Stimulated activated CD4-positive, alpha-beta T cell treated with anti-CD3 and anti-CD28 coated beads, Interleukin-2, amount 100 ng/mL, for 48 hours (primary cell): ENCODE measurements around the gene NET1.
"Not testable (repeated sequence)": the region's sequence is repeated elsewhere in the genome, so short reads cannot be mapped to it uniquely, and the experiment has no call there.

Experiments
- DNase-seq, 2 donors: peaks; one replicate each; pipeline ENCODE4 v3.0.0-alpha.2; 2020

NET1 gene

DNA sequence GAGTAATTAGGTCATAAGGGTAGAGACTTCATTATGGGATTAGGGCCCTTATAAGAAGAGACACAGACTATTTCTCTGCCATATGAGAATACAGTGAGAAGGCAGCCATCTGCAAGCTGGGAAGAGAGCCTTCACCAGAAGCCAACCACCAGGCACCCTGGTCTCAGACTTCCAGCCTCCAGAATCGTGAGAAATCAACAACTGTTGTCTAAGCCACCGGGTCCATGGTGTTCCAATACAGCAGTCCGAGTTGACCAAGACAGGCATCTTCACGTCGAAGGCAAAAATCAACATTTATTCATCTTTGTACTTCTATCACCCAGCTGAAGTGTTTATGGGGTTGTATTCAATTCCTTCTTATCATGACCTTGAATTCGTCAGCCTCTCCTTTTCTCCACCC, 13.0 kb upstream of the NET1 start:
- no peak for DNase-seq

DNA sequence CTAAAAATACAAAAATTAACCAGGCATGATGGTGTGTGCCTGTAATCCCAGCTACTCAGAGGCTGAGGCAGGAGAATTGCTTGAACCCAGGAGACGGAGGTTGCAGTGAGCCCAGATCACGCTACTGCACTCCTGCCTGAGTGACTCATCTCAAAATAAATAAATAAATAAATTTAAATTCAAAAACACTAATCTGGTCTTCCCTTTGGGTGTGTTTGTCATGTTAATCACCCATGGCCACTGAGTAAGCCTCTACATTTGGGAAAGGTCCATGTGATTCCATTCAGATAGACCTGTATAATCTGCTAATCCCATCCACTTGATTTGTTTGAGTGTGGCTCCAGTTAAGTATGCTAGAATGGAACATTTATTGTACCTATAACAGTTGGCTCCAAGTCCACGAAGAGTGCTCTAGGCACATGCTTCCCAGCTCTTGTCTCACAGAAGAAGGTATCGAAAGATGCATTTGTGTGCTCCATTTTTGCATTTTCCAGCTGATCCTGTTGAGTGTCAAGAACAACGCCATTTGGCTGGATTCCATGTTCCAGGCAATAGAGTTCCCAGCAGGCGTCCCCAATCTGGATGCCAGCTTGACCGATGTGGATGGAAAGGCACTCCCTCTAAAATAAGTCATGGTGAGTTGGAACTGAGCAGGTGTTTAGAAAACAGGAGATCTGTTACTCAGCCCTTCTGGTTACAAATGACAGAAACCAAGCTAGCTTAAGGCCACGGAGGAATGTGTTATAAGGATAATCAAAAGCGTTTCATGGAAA, 11.7 kb upstream of the NET1 start:
- no peak for DNase-seq

DNA sequence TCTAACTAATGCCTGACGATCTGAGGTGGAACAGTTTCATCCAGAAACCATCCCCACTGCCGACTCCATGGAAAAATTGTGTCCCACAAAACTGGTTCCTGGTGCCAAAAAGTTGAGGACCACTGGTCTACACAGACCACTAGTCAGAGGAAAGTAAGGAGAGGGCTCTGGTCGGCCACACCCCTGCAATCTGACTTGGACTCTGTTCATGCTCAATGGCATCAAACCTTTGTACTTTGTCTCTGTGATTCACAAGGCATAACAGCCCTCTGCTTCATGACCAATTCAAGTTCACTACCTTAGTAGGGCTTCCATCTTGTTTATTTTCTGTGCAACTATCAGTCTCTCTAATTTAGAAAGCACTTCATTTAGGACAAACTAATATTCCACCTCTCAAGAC, 9.6 kb upstream of the NET1 start:
- no peak for DNase-seq

DNA sequence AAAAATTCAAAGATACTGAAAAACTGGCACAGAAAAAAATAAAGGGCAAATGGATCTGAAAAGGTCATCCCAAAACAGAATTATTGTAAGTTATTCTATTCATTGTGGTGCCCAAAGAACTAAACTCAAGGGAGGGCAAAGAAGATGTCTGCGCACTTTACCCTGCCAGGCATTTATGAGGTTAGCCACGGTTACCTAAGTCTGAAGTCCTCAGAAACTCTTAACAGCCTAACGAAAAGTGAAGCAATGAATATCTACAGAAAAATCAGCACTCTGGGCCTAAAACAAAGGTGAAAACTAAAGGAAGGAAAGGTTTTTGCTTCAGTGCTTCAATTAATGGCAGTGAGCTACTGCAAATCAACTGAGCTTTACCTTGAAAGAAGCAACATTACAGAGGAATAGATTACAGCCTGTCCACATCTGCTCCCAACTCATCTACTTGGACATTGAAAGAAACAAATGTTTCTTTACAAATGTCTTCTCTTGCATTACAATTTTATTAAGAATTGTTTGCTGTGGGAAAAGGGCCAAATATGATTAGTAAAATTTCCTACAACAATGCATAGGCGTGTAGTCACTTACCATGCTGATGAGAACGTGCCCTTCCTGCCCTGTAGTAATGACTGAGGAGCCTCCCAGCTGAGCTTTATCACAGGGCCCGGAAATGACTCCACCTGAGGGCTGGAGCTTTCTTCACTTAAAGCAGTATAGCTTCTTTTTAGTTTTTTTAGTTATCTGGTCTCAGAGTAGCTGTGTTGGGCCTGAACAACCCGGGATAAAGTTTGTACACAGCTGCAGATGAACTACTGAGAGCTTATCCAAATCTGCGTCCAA, 7.9 kb upstream of the NET1 start, which contains the start of gene TUBAL3:
Gene TUBAL3, minus strand, starts transcription at position 621 of the 834 bp plus-strand sequence. Its CDS starts 36 bp downstream, at position 585.
- no peak for DNase-seq

DNA sequence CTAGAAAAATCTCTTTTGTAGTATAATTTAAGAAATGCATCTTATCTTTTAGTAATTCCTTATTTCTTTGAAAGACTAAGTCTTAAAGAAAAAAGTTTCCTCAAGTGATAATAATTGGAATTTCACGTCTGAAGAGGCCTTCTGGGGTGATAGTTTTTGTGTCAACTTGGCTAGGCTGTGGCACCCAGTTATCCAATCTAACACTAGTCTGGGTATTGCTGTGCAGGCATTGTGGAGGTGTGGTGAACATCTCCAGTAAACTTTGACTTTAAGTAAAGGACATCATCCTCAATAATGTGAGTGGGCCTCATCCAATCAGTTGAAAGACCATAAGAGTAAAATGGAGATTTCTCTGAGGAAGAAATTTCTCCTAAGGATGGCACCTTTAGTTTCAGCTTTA, 5.4 kb upstream of the NET1 start:
- no peak for DNase-seq

DNA sequence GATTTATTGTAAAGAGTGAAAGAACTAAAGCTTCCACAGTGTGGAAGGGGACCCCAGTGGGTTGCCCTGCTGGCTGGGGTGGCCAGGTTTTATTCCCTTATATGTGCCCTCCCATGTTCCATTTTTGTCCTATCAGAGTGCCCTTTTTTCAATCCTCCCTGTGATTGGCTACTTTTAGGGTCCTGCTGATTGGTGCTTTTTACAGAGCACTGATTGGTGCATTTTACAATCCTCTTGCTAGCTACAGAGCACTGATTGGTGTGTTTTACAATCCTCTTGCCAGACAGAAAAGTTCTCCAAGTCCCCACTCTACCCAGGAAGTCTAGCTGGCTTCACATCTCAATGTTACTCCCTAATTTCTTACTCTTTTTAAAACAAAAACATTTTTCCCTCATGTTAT, 1.6 kb upstream of the NET1 start:
- not testable (repeated sequence) for DNase-seq

DNA sequence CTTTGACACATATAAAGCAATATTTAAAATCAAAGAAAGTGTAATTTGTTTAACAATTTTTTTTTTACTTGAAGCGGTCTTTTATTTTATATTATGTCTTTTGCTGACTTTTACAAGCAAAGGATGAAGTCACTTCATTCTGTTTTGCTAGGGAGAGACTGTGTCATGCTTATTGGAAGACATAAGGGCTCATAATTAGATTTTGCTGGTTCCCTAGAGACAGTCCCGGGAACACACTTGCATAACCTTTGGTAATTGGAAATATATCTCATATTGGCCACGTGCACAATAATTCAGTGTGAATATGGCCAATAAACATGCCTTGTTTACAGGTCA, 448 bp upstream of the NET1 start:
- DNase-seq = no peak

DNA sequence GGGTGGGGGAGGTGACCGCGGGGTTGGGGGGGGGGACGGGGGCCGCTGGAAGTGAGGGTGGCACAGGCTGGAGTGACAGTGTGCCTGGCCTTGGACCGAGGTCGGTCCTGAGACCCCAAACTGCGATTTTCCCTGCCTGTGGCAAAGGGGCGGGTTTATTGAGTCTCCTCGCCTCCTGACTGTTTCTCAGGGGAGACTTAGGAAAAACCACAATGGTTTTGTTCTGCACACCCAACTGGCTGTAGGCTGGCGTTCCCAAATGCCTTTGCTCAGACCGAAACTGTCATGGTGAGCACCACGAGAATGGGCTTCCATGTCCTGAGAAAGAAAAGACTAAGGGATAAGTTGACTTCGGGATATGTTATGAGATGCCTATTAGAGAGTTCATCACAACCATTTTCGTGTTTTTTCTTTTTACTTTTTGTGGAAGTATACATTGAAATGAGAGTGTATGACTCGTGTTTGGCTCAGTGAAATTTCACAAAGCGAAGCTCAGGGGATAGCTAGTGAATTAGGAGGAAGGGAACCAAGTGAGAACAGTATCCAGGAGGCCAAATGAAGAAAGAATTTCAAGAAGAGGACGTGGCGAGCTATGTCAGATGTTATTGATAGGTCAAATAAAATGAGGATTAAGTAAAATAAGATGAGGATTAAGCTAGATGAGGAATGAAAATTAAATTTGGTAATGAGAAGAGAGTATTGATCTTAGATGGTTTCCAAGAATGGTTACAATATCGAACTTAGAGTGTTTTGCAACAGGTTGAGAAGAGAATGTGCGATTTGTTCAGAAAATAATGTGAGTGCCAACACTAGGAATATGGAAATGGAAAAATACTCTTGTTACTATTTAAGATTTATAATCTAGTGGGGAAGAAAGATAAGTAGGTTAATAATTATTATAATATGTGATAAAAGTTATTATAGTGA, 918 bp downstream of the NET1 start:
- DNase-seq = no peak

DNA sequence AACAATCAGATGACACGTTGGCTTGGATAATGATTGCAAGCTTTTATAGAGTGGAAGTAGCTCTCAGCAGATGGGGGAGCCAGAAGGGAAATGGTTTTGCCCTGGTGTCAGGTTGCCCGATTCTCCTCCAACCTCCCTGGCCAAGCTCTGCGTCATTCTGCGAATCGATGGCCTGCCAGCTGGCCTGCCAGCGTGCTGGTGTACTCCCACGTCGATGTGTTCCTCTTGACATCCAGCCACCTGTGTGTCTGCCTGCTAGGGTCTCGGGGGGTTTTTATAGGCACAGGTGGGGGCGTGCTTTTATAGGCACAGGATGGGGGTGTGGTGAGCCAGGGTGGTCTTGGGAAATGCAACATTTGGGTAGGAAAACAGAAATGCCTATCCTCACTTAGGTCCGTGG, 4.6 kb downstream of the NET1 start:
- DNase-seq = no peak

DNA sequence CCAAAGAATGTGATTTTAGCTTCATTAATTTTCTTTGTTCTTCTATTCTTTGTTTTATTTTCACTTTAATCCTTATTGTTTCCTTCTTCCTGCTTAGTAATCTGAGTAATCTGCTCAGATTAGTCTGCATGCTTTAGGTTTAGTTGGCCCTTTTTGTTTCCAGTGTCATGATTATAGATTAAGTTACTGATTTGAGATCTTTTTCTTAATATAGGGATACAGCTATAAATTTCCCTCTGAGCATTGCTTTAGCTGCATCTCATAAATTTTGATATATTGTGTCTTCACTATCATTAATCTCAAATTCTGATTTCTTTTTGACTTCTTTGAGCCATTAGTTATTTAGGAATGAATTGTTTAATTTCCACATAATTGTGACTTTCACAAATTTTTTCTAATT, 6.2 kb downstream of the NET1 start:
- DNase-seq = no peak

DNA sequence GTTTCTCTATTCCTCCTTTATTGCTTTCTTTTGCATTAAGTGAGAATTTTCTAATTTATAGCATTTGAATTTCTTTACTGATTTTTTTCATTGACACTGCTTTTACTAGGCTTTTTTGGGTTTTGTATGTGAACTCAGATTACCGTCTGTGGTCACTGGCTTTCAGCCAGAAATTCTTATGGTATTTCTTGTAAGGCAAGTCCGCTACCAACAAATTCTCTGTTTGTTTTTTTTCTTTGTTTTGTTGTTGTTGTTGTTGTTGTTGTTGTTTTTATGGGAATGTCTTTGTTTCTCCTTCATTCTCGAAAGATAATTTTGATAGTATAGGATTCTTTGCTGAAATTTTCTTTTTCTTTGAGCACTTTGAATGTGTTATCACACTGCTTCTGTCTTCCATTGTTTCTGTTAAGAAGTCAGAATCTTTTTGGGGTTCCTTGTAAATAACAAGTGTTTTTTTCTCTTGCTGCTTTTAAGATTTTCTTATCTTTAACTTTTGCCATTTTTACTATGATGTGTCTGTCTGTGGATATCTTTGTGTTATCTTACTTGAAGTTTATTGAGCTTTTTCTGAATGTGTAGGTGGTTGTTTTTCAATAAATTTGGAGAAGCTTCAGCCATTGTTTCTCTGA, 7.2 kb downstream of the NET1 start:
- DNase-seq = no peak

DNA sequence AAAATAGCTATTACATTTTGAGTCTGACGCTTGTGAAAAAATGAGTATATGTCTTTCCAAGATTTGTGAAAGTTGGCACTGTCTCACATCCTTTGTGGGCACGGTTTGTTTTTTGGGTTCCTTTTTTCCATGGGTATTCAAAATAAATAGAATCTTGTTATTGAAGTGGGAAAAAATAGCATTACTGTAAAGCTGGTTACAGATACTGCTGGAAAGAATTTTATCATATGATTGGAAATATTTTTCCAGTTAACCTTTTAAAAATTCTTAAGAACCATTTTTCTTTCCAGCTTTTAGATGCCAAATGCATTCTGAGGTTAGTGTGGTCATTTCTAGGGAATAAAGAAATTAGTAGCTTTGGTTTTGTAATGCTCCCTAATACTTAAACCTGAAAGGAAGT, 11.4 kb downstream of the NET1 start:
- DNase-seq = no peak

DNA sequence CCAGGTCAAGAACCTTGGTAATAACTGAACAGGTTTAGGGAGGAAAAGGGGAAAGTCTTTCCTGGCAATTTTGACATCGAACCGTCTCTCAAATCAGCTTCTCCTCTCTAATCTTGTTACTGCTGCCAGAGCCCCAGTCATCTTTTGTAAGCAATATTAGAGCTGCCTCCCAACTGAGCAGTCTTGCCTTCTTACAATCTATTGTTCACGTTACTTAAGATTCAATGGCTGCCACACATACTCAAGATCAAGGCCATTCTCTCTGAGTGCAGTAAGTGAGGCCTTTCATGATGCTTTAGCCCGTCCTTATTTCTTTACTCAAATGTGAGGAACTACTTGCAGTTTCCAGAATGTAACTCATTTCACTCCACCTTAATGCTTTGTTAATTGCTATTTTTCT, 12.4 kb downstream of the NET1 start:
- DNase-seq = no peak

DNA sequence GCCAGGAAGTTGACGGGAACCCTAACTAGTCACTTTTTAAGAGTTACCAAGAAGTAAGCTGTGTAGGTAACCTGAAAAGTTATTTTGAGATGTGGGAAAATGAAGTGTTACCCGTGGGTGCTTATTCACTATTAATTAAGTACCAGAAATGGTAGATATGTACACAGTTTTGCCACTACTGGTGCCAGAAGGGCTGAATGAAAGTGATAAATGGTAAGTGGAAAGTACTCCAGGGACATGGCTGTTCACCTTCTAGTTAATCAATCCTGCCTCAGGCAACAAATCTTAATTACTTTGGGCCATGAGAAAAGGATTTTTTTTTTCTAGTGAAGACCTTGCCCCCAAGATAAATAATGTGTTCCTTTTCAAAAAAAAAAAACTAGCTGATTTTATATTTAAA, 15.8 kb downstream of the NET1 start:
- no peak for DNase-seq

DNA sequence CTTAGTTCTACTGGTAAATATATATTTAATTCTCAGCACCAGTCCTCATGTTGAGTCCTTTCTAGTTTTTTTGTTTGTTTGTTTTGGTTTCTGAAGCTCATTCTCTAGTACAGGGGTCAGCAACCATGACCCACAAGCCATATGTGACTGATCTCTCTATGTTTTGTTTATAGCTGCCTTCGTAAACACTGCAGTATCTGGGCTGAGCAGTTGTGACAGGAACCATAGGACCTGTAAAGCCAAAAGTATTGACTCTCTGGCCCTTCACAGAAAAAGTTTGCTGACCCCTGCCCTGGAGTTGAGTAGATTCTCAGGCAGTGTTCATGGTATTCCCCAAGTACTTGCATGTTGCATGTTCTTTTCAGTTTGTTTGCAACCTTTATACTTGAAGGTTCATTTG, 20.8 kb downstream of the NET1 start:
- DNase-seq = no peak

DNA sequence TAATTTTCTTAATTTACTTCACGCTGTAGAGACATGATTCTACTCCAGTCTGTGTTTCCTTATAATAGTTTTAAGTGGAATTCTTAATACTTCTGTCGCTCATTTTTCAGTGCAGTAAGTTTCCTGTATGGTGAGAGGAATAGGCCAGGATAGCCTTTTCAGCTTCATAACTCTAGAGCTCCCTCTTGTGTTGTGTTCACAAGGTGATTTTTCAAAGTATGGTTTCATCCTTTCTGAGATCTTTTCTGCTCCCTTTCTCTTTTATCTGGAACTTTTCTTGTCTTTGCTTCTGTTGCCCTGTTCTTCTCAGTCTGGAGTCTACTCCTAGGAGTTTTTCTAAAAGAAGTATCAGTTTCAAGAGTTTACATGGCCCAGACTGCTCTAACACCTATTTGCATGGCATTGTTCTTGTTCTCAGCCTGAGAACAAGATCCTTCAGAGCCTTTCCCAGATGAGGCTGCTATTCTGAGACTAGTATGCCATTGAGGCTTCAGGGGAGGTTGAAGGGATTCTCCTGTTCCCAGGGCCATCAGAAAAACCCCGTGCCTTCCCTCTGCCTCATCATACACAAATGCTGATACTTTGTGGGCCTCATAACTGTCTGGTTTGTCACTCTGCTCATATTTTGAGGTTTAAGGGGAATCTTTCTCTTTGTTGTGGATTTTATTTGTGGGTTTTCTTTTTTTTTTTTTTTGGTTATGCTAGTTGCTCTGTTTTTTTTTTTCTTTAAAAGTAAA, 21.8 kb downstream of the NET1 start:
- no peak for DNase-seq

DNA sequence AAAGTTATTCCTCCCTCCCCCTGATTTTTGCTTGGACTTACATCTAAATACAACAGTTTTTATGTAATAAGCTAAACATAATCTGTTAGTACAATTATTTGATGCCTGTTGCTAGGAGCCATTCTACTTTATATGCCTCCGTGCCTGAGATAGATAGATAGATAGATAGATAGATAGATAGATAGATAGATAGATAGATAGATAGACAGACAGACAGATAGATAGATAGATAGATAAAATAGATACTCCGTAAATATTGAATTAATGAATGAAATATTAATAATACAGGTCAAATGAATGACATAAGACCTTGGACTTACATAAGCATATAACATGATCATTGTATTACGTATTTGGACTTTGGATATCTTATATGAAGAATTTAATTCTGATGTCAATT, 23.0 kb downstream of the NET1 start:
- DNase-seq = no peak

DNA sequence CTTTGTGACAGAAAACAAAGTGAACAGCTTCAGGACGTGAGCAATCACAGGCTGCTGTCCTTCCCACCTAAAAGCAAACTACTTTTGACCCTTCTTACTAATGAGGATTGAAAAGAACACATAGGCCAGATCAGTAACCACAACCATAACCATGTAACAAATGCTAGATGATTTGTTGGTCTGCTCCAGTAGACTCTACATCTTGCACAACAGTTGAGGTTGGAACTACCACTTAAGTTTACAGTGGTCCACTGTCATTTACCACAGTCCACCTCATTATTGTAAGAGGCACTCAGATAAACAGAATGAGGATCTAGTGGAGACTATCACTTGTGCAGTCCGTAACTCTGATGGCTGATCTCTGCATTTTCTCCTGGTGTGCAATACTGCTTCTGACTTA, 27.8 kb downstream of the NET1 start:
- DNase-seq = no peak

DNA sequence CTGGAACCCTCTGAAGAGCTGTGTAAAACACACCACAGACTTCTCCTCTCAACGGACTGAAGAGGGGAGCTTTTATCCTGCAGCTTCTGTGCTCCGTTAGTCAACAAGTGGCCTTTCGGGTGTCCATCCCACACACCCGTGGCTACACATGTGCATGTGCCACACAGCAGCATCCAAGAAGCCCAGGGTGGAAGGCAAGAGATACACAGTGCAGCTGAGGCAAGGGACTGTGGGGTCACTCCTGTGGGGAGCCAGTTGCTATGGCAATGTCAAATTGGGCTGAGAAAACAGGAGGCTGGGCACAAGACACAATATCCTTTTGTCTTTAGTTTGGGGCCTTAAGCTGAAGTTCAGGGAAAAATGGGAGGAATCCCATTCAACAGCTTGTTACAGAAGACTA, 28.7 kb downstream of the NET1 start:
- no peak for DNase-seq

DNA sequence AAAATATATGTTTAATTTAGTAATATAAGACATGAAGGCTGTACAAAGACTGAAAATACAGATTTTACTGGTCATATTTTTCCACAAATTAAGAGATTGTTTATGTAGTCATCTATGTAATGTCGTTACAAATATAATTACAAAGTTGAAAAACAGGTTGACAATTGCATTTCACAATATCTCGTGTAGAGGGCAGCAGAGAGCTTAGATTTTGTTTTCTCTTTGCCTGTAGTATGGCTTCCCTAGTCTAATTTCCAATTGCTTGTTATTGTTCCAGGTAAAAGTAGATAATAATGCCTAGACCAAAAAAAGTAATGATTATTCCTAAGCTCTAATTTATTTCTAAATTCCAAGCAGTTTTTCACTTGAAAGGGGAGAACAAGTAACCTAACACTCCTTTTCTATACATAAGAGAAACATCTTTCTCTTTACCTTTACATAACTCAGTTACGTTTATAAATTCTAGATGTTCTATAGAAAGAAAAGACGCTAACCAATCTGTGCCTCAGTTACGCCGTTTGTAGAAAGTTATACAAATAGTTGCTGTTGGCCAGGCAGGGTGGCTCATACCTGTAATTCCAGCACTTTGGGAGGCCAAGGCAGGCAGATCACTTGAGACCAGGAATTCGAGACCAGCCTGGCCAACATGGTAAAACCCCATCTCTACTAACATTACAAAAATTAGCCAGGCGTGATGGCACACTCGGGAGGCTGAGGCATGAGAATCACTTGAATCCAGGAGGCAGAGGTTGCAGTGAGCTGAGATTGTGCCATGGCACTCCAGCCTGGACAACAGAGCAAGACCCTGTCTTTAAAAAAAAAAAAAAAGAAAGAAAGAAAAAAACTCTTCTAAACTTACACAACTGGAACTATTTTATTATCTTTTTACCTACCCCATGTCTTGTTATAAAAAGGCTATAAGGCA, 30.0 kb downstream of the NET1 start:
- peak; percentile 25 to 38 for DNase-seq

DNA sequence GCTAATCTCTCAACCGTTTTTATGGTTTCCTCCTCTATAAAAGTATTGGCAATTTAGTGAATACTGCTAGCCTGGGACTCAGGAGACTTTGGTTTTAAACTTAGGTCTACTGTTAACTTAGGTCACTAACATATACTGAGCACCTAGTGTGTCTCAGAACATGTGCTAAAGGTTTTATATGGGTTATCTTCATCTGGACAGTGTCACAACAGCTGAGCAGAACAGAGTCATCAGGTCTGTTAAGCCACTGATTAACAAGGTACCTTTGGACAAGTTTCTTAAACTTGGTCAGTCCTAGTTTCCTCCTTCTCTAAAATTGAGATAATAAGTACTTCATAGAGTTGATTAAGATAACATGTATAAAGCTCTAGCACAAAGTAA, 30.6 kb downstream of the NET1 start:
- no peak for DNase-seq
